ENCODE measurements around the gene MAPKAPK3. TPM values are rescaled to one million over a fixed set of nuclear protein-coding genes. Genes with fewer than 3 reads are reported as not detected.
A peak's percentile ranks its signal among the peaks of the same experiment; 100 is the strongest.

The MAPKAPK3 gene
- polyA plus RNA-seq, 1 donor from 2014 or later: 4.3 TPM

GRCh38 chr3:50648313-50648712 lies 31.4 kb downstream of the MAPKAPK3 start:
- Histone ChIP-seq H4K20me1 (ENCODE audit: insufficient read depth) (no peaks in the 10 kb centered on the region), H3K9me3 (ENCODE audit: low read length) (no peaks in the 10 kb centered on the region), H3K9ac (ENCODE audit: low read length) (peak overlapping the region; percentile 20), H3K27ac (ENCODE audit: low read length) (peak overlapping the region; percentile 28), H3K36me3 (ENCODE audit: insufficient read depth, low read length) (no peaks in the 10 kb centered on the region), H2AFZ (ENCODE audit: low read depth, low read length) (no peak overlapping the region), H3F3A (ENCODE audit: insufficient read depth, low read length, poor library complexity, severe bottlenecking) (no peaks in the 10 kb centered on the region), H3K9me2 (ENCODE audit: insufficient read depth, low read length) (no peaks in the 10 kb centered on the region), H3K4me2 (ENCODE audit: low read length) (no peak overlapping the region), H3K27me3 (ENCODE audit: insufficient read depth, low read depth, low read length) (no peaks in the 10 kb centered on the region), H3K79me2 (replicated peaks; ENCODE audit: insufficient read depth, low read length) (no peaks in the 10 kb centered on the region), H3K4me3 (ENCODE audit: low read length) (peak overlapping the region; percentile 13)
- TF ChIP-seq EP300 (conservative IDR thresholded peaks at IDR 0.05; ENCODE audit: poor library complexity, severe bottlenecking): no peak
- TF ChIP-seq, protein P1, sequence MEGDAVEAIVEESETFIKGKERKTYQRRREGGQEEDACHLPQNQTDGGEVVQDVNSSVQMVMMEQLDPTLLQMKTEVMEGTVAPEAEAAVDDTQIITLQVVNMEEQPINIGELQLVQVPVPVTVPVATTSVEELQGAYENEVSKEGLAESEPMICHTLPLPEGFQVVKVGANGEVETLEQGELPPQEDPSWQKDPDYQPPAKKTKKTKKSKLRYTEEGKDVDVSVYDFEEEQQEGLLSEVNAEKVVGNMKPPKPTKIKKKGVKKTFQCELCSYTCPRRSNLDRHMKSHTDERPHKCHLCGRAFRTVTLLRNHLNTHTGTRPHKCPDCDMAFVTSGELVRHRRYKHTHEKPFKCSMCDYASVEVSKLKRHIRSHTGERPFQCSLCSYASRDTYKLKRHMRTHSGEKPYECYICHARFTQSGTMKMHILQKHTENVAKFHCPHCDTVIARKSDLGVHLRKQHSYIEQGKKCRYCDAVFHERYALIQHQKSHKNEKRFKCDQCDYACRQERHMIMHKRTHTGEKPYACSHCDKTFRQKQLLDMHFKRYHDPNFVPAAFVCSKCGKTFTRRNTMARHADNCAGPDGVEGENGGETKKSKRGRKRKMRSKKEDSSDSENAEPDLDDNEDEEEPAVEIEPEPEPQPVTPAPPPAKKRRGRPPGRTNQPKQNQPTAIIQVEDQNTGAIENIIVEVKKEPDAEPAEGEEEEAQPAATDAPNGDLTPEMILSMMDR (IDR thresholded peaks at IDR 0.05; ENCODE audit: poor library complexity, severe bottlenecking): no peak

- Histone ChIP-seq H3K9ac (ENCODE audit: low read length) (peak overlapping the region; percentile 20), H3K36me3 (ENCODE audit: insufficient read depth, low read length) (no peaks in the 10 kb centered on the region), H3F3A (ENCODE audit: insufficient read depth, low read length, poor library complexity, severe bottlenecking) (no peaks in the 10 kb centered on the region), H3K9me3 (ENCODE audit: low read length) (no peaks in the 10 kb centered on the region), H3K79me2 (replicated peaks; ENCODE audit: insufficient read depth, low read length) (no peaks in the 10 kb centered on the region), H3K27ac (ENCODE audit: low read length) (no peak overlapping the region), H4K20me1 (ENCODE audit: insufficient read depth) (no peaks in the 10 kb centered on the region), H2AFZ (ENCODE audit: low read depth, low read length) (no peak overlapping the region), H3K4me3 (ENCODE audit: low read length) (no peak overlapping the region), H3K27me3 (ENCODE audit: insufficient read depth, low read depth, low read length) (no peaks in the 10 kb centered on the region), H3K4me2 (ENCODE audit: low read length) (no peak overlapping the region), H3K9me2 (ENCODE audit: insufficient read depth, low read length) (no peaks in the 10 kb centered on the region)
- TF ChIP-seq POLR2AphosphoS5 (IDR thresholded peaks at IDR 0.05) (no peak), SMC3 (conservative IDR thresholded peaks at IDR 0.05; ENCODE audit: poor library complexity) (no peak), TAF1 (IDR thresholded peaks at IDR 0.05; ENCODE audit: low read depth) (no peak), RAD21 (conservative IDR thresholded peaks at IDR 0.05) (no peak)
- TF ChIP-seq, protein P2, sequence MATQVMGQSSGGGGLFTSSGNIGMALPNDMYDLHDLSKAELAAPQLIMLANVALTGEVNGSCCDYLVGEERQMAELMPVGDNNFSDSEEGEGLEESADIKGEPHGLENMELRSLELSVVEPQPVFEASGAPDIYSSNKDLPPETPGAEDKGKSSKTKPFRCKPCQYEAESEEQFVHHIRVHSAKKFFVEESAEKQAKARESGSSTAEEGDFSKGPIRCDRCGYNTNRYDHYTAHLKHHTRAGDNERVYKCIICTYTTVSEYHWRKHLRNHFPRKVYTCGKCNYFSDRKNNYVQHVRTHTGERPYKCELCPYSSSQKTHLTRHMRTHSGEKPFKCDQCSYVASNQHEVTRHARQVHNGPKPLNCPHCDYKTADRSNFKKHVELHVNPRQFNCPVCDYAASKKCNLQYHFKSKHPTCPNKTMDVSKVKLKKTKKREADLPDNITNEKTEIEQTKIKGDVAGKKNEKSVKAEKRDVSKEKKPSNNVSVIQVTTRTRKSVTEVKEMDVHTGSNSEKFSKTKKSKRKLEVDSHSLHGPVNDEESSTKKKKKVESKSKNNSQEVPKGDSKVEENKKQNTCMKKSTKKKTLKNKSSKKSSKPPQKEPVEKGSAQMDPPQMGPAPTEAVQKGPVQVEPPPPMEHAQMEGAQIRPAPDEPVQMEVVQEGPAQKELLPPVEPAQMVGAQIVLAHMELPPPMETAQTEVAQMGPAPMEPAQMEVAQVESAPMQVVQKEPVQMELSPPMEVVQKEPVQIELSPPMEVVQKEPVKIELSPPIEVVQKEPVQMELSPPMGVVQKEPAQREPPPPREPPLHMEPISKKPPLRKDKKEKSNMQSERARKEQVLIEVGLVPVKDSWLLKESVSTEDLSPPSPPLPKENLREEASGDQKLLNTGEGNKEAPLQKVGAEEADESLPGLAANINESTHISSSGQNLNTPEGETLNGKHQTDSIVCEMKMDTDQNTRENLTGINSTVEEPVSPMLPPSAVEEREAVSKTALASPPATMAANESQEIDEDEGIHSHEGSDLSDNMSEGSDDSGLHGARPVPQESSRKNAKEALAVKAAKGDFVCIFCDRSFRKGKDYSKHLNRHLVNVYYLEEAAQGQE (IDR thresholded peaks at IDR 0.05; ENCODE audit: borderline replicate concordance): no peak
- TF ChIP-seq, protein P1 (IDR thresholded peaks at IDR 0.05; ENCODE audit: poor library complexity, severe bottlenecking): no peak
These were observed 32.0 kb downstream of the MAPKAPK3 start for GRCh38 chr3:50648944-50649343.
